ENCODE data around the gene ESD.

The ESD gene

GRCh38 chr13:46753137-46753536 is 43.8 kb downstream of the ESD start:
- H3K4me3 ChIP-seq (ENCODE audit: control insufficient read depth, low read depth, low read length): no peak overlapping the region
- DNase-seq (ENCODE audit: low read depth): no peak
- no peak for TF ChIP-seq CTCF (conservative IDR thresholded peaks at IDR 0.05; ENCODE audit: control insufficient read depth, insufficient read depth, low read depth, low read length)

- H3K4me3 ChIP-seq (ENCODE audit: control insufficient read depth, low read depth, low read length): no peak overlapping the region
- no peak for TF ChIP-seq CTCF (conservative IDR thresholded peaks at IDR 0.05; ENCODE audit: control insufficient read depth, insufficient read depth, low read depth, low read length)
- DNase-seq (ENCODE audit: low read depth): peak; percentile 13
Observed at GRCh38 chr13:46751811-46752635, 44.9 kb downstream of the ESD start.

- no peak for DNase-seq (ENCODE audit: low read depth)
- TF ChIP-seq CTCF (conservative IDR thresholded peaks at IDR 0.05; ENCODE audit: control insufficient read depth, insufficient read depth, low read depth, low read length): no peak
- H3K4me3 ChIP-seq (ENCODE audit: control insufficient read depth, low read depth, low read length): no peak overlapping the region
Observed at GRCh38 chr13:46749951-46750350, 47.0 kb downstream of the ESD start.

DNA sequence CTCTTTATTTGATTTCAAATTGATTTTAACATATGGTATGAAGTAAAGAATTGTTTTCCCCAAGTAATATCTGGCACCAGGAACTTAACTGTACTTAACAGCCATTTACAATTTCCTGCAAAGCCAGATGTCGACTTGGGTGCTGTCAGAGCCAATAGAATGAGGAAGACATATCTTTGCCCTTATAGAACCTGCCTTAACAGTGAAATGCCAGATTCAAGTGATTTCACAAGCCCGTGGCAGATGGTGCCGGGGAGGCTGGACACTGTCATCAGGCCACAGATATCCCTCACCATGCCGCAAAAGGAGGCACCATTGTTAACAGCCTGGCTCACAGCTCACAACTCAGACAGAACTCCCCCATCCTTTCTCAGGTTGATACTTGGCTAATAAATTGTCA is 48.7 kb downstream of the ESD start:
- no peak for TF ChIP-seq CTCF (conservative IDR thresholded peaks at IDR 0.05; ENCODE audit: control insufficient read depth, insufficient read depth, low read depth, low read length)
- no peak for DNase-seq (ENCODE audit: low read depth)
- H3K4me3 ChIP-seq (ENCODE audit: control insufficient read depth, low read depth, low read length): no peak overlapping the region

DNA sequence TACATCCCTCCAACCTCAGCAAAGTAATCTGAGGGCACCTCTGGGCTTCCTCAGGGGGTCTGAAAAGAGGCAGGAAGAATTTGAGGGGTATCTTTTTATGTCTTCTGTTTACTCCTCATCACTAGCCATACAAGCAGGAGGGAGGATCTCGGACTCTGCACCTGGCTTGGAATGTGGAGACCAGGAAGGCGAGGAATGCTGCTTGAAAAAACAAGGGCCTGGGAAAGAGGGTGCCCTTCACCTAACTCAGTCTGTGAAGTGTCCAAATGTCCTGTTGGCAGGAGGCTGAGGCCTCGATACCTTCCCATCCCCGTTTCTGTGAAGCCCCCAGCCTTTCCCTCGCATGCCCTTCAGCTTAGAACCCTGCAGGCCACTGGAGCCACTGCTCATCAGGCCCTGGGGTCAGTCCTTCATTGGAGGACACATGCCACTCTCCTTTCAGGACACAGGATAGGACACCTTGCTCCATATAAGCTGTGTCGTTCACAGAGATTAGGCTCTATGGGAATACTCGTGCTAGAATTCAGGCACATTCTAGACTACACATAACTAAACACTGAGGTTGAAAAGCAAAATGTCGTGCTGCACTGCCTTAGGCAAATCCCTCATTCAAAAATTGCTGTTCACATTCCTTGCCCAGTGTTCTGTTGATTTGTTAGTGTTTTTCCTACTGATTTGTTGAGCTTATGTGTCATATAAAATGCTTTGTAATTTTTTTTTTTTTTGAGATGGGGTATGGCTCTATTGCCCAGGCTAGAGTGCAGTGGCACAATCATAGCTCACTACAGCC is 49.7 kb downstream of the ESD start:
- no peak for DNase-seq (ENCODE audit: low read depth)
- H3K4me3 ChIP-seq (ENCODE audit: control insufficient read depth, low read depth, low read length): no peak overlapping the region
- TF ChIP-seq CTCF (conservative IDR thresholded peaks at IDR 0.05; ENCODE audit: control insufficient read depth, insufficient read depth, low read depth, low read length): no peak

DNA sequence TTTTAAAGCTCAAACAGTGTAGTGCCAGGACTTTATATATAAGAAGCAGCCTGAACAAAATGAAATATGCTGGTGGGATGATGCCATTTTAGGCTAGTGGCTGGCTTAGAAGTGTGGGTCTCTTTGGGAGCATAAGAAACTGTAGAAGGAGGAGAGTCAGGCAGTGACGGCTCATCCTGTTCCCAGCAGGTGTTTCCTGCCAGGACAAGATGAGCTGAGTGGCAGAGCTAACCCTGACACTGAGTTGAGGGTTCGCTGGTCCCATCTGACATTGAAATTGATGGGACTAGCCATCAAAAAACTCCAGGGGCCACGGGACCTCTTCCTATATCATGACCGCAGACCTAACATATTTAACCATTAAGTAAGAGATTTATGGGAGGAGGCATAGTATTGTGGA is 51.3 kb downstream of the ESD start:
- no peak for TF ChIP-seq CTCF (conservative IDR thresholded peaks at IDR 0.05; ENCODE audit: control insufficient read depth, insufficient read depth, low read depth, low read length)
- no peak for DNase-seq (ENCODE audit: low read depth)
- H3K4me3 ChIP-seq (ENCODE audit: control insufficient read depth, low read depth, low read length): no peak overlapping the region
